Esophagus muscularis mucosa (tissue), 4 donors: Measurements from ENCODE around the gene TEAD4.

Source experiments
- CTCF ChIP-seq, 3 experiments: fragments of 200-600 bp in 2 of 3; fragments of 450-650 bp in 1 of 3; sonication (generic) in 2 of 3; IDR thresholded peaks; one replicate each; pipeline ENCODE4 v1.5.1; 2017 to 2019; ENCODE audit warnings: antibody characterized with exemption in 3 of 3, mild to moderate bottlenecking in 2 of 3, moderate library complexity in 1 of 3
- EP300 ChIP-seq: sonication (generic); formaldehyde crosslinking; IDR thresholded peaks from one replicate; pipeline ENCODE4 v1.6.1; 2017; ENCODE audit warnings: antibody characterized with exemption
- POLR2A ChIP-seq: fragments of 450-650 bp; IDR thresholded peaks from one replicate; pipeline ENCODE4 v1.6.1; 2017; ENCODE audit warnings: antibody characterized with exemption, moderate library complexity, mild to moderate bottlenecking, low read depth
- POLR2AphosphoS5 ChIP-seq, 2 donors: sonication (generic); formaldehyde crosslinking; IDR thresholded peaks; one replicate each; pipeline ENCODE4 v1.6.1; 2017; ENCODE audit warnings: antibody characterized with exemption in 2 of 2

DNA sequence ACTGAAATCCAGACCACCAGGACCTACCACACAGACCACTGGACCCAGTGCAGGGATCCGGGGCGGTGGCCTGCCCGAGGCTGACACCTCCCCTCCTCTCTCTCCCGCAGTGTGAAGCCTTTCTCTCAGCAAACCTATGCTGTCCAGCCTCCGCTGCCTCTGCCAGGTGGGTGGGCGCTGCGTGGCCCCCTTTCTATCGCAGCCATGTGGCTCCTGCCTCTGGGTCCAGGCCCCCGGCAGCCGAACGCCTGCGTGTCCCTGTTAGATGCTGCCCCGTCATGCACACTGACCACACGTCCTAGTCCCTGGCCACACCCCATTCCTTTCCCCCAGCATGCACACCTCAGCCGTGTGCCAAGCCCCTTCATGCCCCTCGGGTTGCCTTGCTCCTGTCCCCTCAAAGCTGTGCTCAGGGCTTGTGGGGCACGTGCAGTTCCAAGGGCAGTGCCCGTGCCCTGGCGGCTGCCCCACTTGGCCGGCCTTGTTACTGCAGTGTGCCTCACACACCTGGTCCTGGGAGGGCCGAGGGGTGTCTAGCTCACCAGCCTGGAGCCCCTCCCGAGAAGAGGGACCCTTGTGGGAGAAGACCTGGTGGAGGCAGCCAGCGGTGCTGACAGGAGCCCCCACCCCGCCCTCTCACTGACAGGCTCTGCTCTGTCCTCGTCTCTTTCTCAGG is 59.9 kb downstream of the TEAD4 start:
- TF ChIP-seq CTCF (IDR thresholded peaks at IDR 0.05) (no peak), POLR2AphosphoS5 (IDR thresholded peaks at IDR 0.05) (no peak), POLR2A (no peak), EP300 (no peak)
